ENCODE data around the gene MMP23B. TPM values are rescaled to one million over a fixed set of nuclear protein-coding genes. Genes with fewer than 3 reads are reported as not detected.

MMP23B gene
- total RNA-seq, 1 experiment from 2014 or later = 2.7 TPM

- Histone ChIP-seq H3K27me3 (peaks cover 50% of the 10 kb centered on the region), H3K4me3 (peak within 1 kb of the TSS; percentile 48), H3K36me3 (no peaks in the 10 kb centered on the region), H3K27ac (no peak within 1 kb of the TSS), H3K4me1 (peaks cover 20% of the 10 kb centered on the region), H3K9me3 (replicated peaks) (no peaks in the 10 kb centered on the region)
- no peak for DNase-seq
Measured at GRCh38 chr1:1599935-1600860, 31.8 kb upstream of the MMP23B start, which contains the start of gene FNDC10. TSS of gene FNDC10 (minus strand) at chr1:1600135. CDS start at chr1:1600015, 120 bp downstream.

DNA sequence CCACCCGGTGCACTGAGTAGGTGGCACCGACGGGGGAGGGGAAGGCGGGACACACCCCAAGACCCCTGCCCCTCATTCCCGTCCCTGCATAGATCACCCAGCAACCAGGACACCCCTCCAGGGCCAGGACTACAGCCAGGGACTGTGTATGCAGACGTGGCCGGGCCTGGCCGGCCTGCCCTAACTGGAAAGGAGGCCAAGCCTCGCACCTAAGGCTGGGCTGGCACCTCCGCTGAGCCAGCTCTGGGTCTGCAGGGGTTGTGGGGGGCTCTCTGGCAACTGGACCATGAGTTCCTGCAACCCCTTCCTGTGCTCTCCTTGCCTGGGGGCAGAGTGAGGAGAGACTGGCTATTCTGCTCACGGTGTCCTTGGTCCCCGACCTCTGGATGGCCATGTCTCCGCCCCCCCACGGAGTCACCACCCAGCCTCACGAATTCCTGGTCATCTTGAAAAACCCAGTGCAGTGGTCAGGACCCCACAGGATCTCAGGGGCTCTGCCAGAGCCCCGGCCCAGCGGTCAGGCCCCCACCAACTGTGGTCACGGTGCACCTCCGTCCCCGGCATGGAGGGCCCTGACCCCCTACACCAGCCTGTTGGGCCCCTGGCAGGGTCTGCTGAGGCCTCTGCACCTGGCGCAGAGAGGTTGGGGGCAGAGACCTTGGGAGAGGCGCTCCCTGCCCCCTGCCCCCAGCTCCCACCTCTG lies 31.0 kb upstream of the MMP23B start:
- Histone ChIP-seq H3K27ac (no peak overlapping the region), H3K27me3 (peaks cover 50% of the 10 kb centered on the region), H3K4me1 (peaks cover 20% of the 10 kb centered on the region), H3K9me3 (replicated peaks) (no peaks in the 10 kb centered on the region), H3K36me3 (no peaks in the 10 kb centered on the region), H3K4me3 (no peak overlapping the region)
- DNase-seq = no peak

- Histone ChIP-seq H3K27ac (no peak overlapping the region), H3K9me3 (replicated peaks) (no peaks in the 10 kb centered on the region), H3K4me1 (peaks cover 19% of the 10 kb centered on the region), H3K4me3 (no peak overlapping the region), H3K36me3 (no peaks in the 10 kb centered on the region), H3K27me3 (peaks cover 44% of the 10 kb centered on the region)
- no peak for DNase-seq
Measured at GRCh38 chr1:1601564-1602303, 30.2 kb upstream of the MMP23B start.

DNA sequence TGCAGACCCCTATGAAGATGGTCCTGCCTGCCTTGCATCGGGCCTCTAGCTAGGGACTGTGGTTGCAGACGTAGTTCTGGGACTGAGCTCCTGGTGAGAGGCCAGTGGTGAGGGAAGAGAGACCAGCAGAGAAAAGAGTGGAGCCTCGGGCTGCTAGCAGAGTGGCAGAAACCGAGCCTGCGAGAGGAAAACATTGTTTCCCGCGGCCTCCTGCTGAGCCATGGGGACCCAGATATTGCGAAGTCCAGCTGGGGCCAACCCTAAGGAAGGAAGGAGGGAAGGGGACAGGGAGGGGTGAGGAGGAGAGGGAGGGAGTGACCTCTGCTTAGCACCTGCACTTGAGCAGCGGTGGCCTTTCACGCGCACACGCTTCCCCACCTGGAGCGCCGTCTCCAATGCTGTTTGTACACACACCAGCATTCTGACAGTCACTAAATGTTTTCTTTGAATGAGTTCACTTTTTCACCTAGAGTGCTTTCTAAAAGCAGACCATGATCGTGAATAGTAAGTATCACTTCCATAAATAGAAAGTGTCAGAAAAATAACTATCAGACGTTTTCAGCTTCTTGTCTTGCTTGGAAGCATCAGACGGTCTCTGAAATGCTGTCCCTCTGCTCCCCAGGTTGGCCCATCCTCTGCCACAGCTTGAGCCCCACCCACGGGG lies 29.5 kb upstream of the MMP23B start:
- no peak for DNase-seq
- Histone ChIP-seq H3K36me3 (no peaks in the 10 kb centered on the region), H3K27ac (no peak overlapping the region), H3K4me1 (peaks cover 14% of the 10 kb centered on the region), H3K9me3 (replicated peaks) (no peaks in the 10 kb centered on the region), H3K27me3 (peaks cover 40% of the 10 kb centered on the region), H3K4me3 (no peak overlapping the region)

- Histone ChIP-seq H3K36me3 (no peaks in the 10 kb centered on the region), H3K27ac (no peak overlapping the region), H3K9me3 (replicated peaks) (no peaks in the 10 kb centered on the region), H3K4me3 (no peak overlapping the region), H3K4me1 (peaks cover 9% of the 10 kb centered on the region; the same call in 1 of the 2 replicates), H3K27me3 (peaks cover 40% of the 10 kb centered on the region)
- DNase-seq = peak; percentile 51 to 54
Measured at GRCh38 chr1:1602968-1603506, 28.9 kb upstream of the MMP23B start.

GRCh38 chr1:1603671-1604373 lies 28.2 kb upstream of the MMP23B start:
- H3K27me3 ChIP-seq = peaks cover 38% of the 10 kb centered on the region
- peak in 1 of 2 experiments; percentile 48 for DNase-seq

GRCh38 chr1:1604374-1605033 lies 27.5 kb upstream of the MMP23B start:
- Histone ChIP-seq H3K36me3 (no peaks in the 10 kb centered on the region), H3K4me3 (no peak overlapping the region)

More at GRCh38 chr1:1603671-1604373, 28.2 kb upstream of the MMP23B start:
- Histone ChIP-seq H3K36me3 (no peaks in the 10 kb centered on the region), H3K4me3 (no peak overlapping the region), H3K27ac (no peak overlapping the region), H3K9me3 (replicated peaks) (no peaks in the 10 kb centered on the region), H3K4me1 (peaks cover 9% of the 10 kb centered on the region; the same call in 1 of the 2 replicates)

GRCh38 chr1:1605034-1605591 lies 26.9 kb upstream of the MMP23B start:
- Histone ChIP-seq H3K4me3 (no peak overlapping the region), H3K4me1 (peaks cover 14% of the 10 kb centered on the region; the same call in 1 of the 2 replicates), H3K27me3 (peaks cover 36% of the 10 kb centered on the region), H3K27ac (no peak overlapping the region), H3K36me3 (no peaks in the 10 kb centered on the region), H3K9me3 (replicated peaks) (no peaks in the 10 kb centered on the region)
- DNase-seq = no peak

More at GRCh38 chr1:1604374-1605033, 27.5 kb upstream of the MMP23B start:
- H3K27me3 ChIP-seq = peaks cover 36% of the 10 kb centered on the region
- H3K9me3 ChIP-seq (replicated peaks) = no peaks in the 10 kb centered on the region
- H3K27ac ChIP-seq = no peak overlapping the region
- H3K4me1 ChIP-seq = peaks cover 9% of the 10 kb centered on the region; the same call in 1 of the 2 replicates
- no peak for DNase-seq

GRCh38 chr1:1605724-1606123 lies 26.2 kb upstream of the MMP23B start:
- Histone ChIP-seq H3K27ac (no peak overlapping the region), H3K27me3 (peaks cover 31% of the 10 kb centered on the region), H3K9me3 (replicated peaks) (no peaks in the 10 kb centered on the region), H3K4me1 (peaks cover 19% of the 10 kb centered on the region; the same call in 1 of the 2 replicates), H3K36me3 (no peaks in the 10 kb centered on the region), H3K4me3 (no peak overlapping the region)
- no peak for DNase-seq

DNA sequence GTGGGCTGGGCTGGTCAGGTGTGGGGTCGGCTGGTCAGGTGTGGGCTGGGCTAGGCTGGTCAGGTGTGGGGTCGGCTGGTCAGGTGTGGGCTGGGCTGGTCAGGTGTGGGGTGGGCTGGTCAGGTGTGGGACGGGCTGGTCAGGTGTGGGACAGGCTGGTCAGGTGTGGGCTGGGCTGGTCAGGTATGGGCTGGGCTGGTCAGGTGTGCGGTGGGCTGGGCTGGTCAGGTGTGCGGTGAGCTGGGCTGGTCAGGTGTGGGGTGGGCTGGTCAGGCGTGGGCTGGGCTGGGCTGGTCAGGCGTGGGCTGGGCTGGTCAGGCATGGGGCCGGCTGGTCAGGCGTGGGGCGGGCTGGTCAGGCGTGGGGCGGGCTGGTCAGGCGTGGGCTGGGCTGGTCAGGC lies 25.7 kb upstream of the MMP23B start:
- DNase-seq = no peak
- no peak overlapping the region for H3K27ac ChIP-seq
- H3K9me3 ChIP-seq (replicated peaks) = no peaks in the 10 kb centered on the region
- H3K4me1 ChIP-seq = peaks cover 19% of the 10 kb centered on the region; the same call in 1 of the 2 replicates
- peaks cover 26% of the 10 kb centered on the region for H3K27me3 ChIP-seq
- no peaks in the 10 kb centered on the region for H3K36me3 ChIP-seq
- no peak overlapping the region for H3K4me3 ChIP-seq

DNA sequence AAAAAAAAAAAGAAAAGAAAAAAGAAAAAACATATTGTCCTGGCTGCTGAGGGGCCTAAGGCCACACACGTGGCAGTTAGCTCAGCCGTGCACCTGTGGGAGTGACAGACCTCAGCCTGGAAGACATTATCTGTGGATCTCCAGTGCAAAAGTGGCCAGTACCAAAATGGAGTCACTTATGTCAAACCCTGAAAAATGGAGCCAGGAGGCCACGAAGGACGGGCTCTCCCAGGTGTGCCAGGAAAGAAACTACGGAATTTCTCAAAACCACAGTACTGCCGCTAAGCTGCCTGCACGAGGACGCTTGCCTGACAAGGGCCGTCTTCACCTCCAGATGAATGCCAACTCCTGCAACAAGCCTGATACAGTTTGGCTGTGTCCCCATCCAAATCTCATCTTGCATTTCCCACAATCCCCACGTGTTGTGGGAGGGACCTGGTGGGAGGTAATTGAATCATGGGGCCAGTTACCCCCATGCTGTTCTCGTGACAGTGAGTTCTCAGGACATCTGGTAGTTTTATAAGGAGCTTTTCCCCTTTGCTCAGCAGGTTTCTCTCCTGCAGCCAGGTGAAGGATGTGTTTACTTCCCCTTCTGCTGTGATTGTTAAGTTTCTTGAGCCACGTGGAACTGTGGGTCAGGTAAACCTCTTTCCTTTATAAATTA lies 22.0 kb upstream of the MMP23B start:
- Histone ChIP-seq H3K27me3 (no peaks in the 10 kb centered on the region), H3K9me3 (replicated peaks) (no peaks in the 10 kb centered on the region), H3K36me3 (no peaks in the 10 kb centered on the region), H3K4me3 (no peak overlapping the region), H3K27ac (no peak overlapping the region), H3K4me1 (peaks cover 14% of the 10 kb centered on the region)
- peak in 1 of 2 experiments; percentile 70 for DNase-seq

- H3K36me3 ChIP-seq = no peaks in the 10 kb centered on the region
- H3K27ac ChIP-seq = no peak overlapping the region
- no peak overlapping the region for H3K4me3 ChIP-seq
- peaks cover 14% of the 10 kb centered on the region for H3K4me1 ChIP-seq
- no peaks in the 10 kb centered on the region for H3K27me3 ChIP-seq
- DNase-seq = no peak
- H3K9me3 ChIP-seq (replicated peaks) = no peaks in the 10 kb centered on the region
Measured at GRCh38 chr1:1610796-1611195, 21.2 kb upstream of the MMP23B start.

All from SJCRH30 (cell line).